ENCODE data around the gene STAC2.

Gene STAC2

DNA sequence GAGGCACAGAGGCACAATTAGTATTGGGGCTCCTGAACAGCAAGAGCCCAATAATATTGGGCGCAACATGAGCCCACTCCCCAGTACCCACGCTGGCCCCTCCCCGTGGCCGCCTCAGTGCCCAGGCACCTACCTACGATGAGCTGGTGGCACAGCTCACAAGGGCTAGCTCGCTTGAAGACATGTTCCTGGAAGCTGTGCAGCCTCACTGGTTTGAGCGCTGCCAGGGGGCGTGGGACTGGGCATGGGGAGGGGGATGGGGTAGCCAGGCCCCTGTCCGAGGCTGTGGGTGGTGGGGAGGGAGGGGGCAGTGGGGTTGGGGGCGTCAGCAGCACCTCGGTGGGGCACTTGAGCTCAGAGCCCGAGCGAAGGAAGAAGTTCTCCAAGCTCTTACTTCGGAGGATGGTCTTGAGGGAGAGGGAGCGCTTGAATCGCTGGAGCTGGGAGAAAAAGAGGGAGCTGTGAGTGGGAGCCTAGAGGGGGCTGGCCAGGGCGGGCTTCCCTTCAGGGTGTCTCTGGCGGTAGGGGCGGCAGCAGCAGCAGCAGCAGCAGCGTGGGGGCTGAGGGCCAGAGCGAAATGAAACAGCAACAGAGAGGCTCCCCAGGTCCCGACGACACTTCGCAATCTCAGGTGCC, 7.9 kb downstream of the STAC2 start:
- Histone ChIP-seq H3K4me3 (ENCODE audit: low read length) (no peak overlapping the region), H3K9ac (ENCODE audit: low read length) (no peak overlapping the region), H3K9me3 (ENCODE audit: control insufficient read depth, low read length) (no peaks in the 10 kb centered on the region), H3K36me3 (ENCODE audit: control insufficient read depth, insufficient read depth, low read length) (no peaks in the 10 kb centered on the region), H3K4me1 (ENCODE audit: control insufficient read depth, insufficient read depth, low read length) (no peaks in the 10 kb centered on the region), H3K27me3 (ENCODE audit: control insufficient read depth, insufficient read depth, low read length) (peaks cover 33% of the 10 kb centered on the region)

- H3K27me3 ChIP-seq (ENCODE audit: control insufficient read depth, insufficient read depth, low read length) = peaks cover 39% of the 10 kb centered on the region
These were observed 11.9 kb downstream of the STAC2 start for GRCh38 chr17:39213852-39214251.

GRCh38 chr17:39212841-39213480, 12.8 kb downstream of the STAC2 start:
- Histone ChIP-seq H3K27me3 (ENCODE audit: control insufficient read depth, insufficient read depth, low read length) (peaks cover 34% of the 10 kb centered on the region), H3K9me3 (ENCODE audit: control insufficient read depth, low read length) (no peaks in the 10 kb centered on the region), H3K4me1 (ENCODE audit: control insufficient read depth, insufficient read depth, low read length) (peaks cover 25% of the 10 kb centered on the region), H3K4me3 (ENCODE audit: low read length) (no peak overlapping the region), H3K36me3 (ENCODE audit: control insufficient read depth, insufficient read depth, low read length) (no peaks in the 10 kb centered on the region), H3K9ac (ENCODE audit: low read length) (no peak overlapping the region)

More at GRCh38 chr17:39213852-39214251, 11.9 kb downstream of the STAC2 start:
- peaks cover 22% of the 10 kb centered on the region for H3K4me1 ChIP-seq (ENCODE audit: control insufficient read depth, insufficient read depth, low read length)
- H3K4me3 ChIP-seq (ENCODE audit: low read length) = no peak overlapping the region
- H3K36me3 ChIP-seq (ENCODE audit: control insufficient read depth, insufficient read depth, low read length) = no peaks in the 10 kb centered on the region
- H3K9ac ChIP-seq (ENCODE audit: low read length) = no peak overlapping the region
- no peaks in the 10 kb centered on the region for H3K9me3 ChIP-seq (ENCODE audit: control insufficient read depth, low read length)

- Histone ChIP-seq H3K9me3 (ENCODE audit: control insufficient read depth, low read length) (no peaks in the 10 kb centered on the region), H3K36me3 (ENCODE audit: control insufficient read depth, insufficient read depth, low read length) (no peaks in the 10 kb centered on the region), H3K27me3 (ENCODE audit: control insufficient read depth, insufficient read depth, low read length) (peaks cover 31% of the 10 kb centered on the region), H3K4me1 (ENCODE audit: control insufficient read depth, insufficient read depth, low read length) (peaks cover 25% of the 10 kb centered on the region), H3K9ac (ENCODE audit: low read length) (no peak overlapping the region), H3K4me3 (ENCODE audit: low read length) (no peak overlapping the region)
These were observed 13.4 kb downstream of the STAC2 start for GRCh38 chr17:39212195-39212810.

GRCh38 chr17:39210093-39210434, 15.7 kb downstream of the STAC2 start:
- H3K9ac ChIP-seq (ENCODE audit: low read length) = peak overlapping the region; percentile 48

DNA sequence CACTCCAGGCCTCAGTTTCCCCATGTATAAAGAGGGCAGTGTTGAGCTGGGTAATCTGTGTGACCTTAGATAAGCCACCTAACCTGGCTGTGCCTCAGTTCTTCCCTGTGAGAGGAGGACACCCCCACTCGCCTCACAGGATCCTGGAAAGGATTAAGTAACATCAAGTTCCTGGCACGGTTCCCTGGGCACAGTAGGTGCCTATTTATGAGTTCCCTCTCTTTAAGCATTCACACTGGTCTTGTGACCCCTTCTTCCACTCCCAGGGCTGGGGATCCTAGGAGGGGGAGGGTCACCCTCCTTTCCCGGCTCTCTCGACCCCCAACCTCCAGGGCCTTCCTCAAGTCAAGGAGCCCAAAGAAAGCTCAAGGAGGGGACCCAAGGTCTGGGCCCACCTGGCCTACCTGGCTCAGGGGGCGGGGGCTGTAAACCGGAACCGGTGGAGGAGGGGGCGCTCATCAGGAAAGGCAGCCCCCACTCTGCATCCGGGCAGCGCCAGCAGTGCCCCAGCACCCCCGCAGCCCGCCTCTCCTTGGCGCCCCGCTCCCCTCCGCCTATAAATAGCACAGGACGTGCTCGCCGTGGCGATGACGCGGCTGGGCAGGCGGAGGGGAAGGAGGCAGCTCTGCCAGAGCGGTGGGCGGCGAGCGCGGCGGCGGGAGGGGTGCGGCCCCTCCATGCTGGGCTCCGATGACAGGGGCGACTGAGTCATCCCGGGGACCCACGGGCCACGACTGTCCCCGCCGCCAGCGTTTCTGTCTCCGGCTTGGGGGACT, 16.2 kb downstream of the STAC2 start:
- Histone ChIP-seq H3K36me3 (ENCODE audit: control insufficient read depth, insufficient read depth, low read length) (peaks cover 1% of the 10 kb centered on the region), H3K4me3 (ENCODE audit: low read length) (no peak overlapping the region), H3K4me1 (ENCODE audit: control insufficient read depth, insufficient read depth, low read length) (peaks cover 25% of the 10 kb centered on the region), H3K9me3 (ENCODE audit: control insufficient read depth, low read length) (no peaks in the 10 kb centered on the region), H3K9ac (ENCODE audit: low read length) (peak overlapping the region; percentile 48), H3K27me3 (ENCODE audit: control insufficient read depth, insufficient read depth, low read length) (peaks cover 19% of the 10 kb centered on the region)

More at GRCh38 chr17:39210093-39210434, 15.7 kb downstream of the STAC2 start:
- no peaks in the 10 kb centered on the region for H3K36me3 ChIP-seq (ENCODE audit: control insufficient read depth, insufficient read depth, low read length)
- no peaks in the 10 kb centered on the region for H3K9me3 ChIP-seq (ENCODE audit: control insufficient read depth, low read length)
- no peak overlapping the region for H3K4me3 ChIP-seq (ENCODE audit: low read length)
- H3K4me1 ChIP-seq (ENCODE audit: control insufficient read depth, insufficient read depth, low read length) = peaks cover 25% of the 10 kb centered on the region
- peaks cover 23% of the 10 kb centered on the region for H3K27me3 ChIP-seq (ENCODE audit: control insufficient read depth, insufficient read depth, low read length)

GRCh38 chr17:39208893-39209292, 16.9 kb downstream of the STAC2 start:
- peaks cover 25% of the 10 kb centered on the region for H3K4me1 ChIP-seq (ENCODE audit: control insufficient read depth, insufficient read depth, low read length)
- peak overlapping the region; percentile 48 for H3K9ac ChIP-seq (ENCODE audit: low read length)
- H3K36me3 ChIP-seq (ENCODE audit: control insufficient read depth, insufficient read depth, low read length) = peaks cover 7% of the 10 kb centered on the region
- H3K9me3 ChIP-seq (ENCODE audit: control insufficient read depth, low read length) = no peaks in the 10 kb centered on the region
- H3K27me3 ChIP-seq (ENCODE audit: control insufficient read depth, insufficient read depth, low read length) = peaks cover 19% of the 10 kb centered on the region
- H3K4me3 ChIP-seq (ENCODE audit: low read length) = no peak overlapping the region

- peaks cover 25% of the 10 kb centered on the region for H3K4me1 ChIP-seq (ENCODE audit: control insufficient read depth, insufficient read depth, low read length)
- H3K27me3 ChIP-seq (ENCODE audit: control insufficient read depth, insufficient read depth, low read length) = peaks cover 17% of the 10 kb centered on the region
- H3K4me3 ChIP-seq (ENCODE audit: low read length) = no peak overlapping the region
- peaks cover 11% of the 10 kb centered on the region for H3K36me3 ChIP-seq (ENCODE audit: control insufficient read depth, insufficient read depth, low read length)
- no peaks in the 10 kb centered on the region for H3K9me3 ChIP-seq (ENCODE audit: control insufficient read depth, low read length)
- H3K9ac ChIP-seq (ENCODE audit: low read length) = no peak overlapping the region
These were observed 17.6 kb downstream of the STAC2 start for GRCh38 chr17:39208136-39208535.

- Histone ChIP-seq H3K36me3 (ENCODE audit: control insufficient read depth, insufficient read depth, low read length) (peaks cover 19% of the 10 kb centered on the region), H3K9me3 (ENCODE audit: control insufficient read depth, low read length) (no peaks in the 10 kb centered on the region), H3K27me3 (ENCODE audit: control insufficient read depth, insufficient read depth, low read length) (peaks cover 10% of the 10 kb centered on the region), H3K4me3 (ENCODE audit: low read length) (no peak overlapping the region), H3K4me1 (ENCODE audit: control insufficient read depth, insufficient read depth, low read length) (peaks cover 16% of the 10 kb centered on the region), H3K9ac (ENCODE audit: low read length) (no peak overlapping the region)
These were observed 20.6 kb downstream of the STAC2 start for GRCh38 chr17:39205112-39205526.

- Histone ChIP-seq H3K4me1 (ENCODE audit: control insufficient read depth, insufficient read depth, low read length) (peaks cover 7% of the 10 kb centered on the region), H3K9ac (ENCODE audit: low read length) (no peak overlapping the region), H3K27me3 (ENCODE audit: control insufficient read depth, insufficient read depth, low read length) (peaks cover 2% of the 10 kb centered on the region), H3K36me3 (ENCODE audit: control insufficient read depth, insufficient read depth, low read length) (peaks cover 19% of the 10 kb centered on the region), H3K4me3 (ENCODE audit: low read length) (no peak overlapping the region), H3K9me3 (ENCODE audit: control insufficient read depth, low read length) (no peaks in the 10 kb centered on the region)
These were observed 21.5 kb downstream of the STAC2 start for GRCh38 chr17:39204245-39204644.

DNA sequence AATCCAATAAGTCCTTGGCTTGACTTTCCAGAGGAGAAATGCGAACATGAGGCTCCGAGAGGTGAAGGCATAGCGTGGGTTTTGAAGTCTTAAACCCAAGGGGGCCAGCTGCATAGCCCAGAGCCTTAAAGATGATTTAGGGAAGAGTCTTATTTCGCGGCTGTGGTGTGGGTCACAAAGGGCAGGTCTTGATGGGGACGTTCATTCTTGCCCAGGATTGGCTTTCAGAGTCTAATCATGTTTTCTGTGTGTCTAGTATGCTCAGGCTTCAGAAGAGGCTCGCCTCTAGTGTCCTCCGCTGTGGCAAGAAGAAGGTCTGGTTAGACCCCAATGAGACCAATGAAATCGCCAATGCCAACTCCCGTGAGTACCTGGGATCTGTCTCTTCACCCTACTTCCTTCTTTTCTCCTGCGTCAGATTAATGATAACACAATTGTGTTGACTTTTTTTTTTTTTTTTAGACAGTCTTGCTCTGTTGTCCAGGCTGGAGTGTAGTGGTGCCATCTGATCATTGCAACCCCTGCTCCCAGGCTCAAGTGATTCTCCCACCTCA, 24.7 kb downstream of the STAC2 start:
- Histone ChIP-seq H3K9ac (ENCODE audit: low read length) (peak overlapping the region; percentile 90), H3K4me3 (ENCODE audit: low read length) (peak overlapping the region; percentile 36), H3K4me1 (ENCODE audit: control insufficient read depth, insufficient read depth, low read length) (peaks cover 11% of the 10 kb centered on the region), H3K27me3 (ENCODE audit: control insufficient read depth, insufficient read depth, low read length) (no peaks in the 10 kb centered on the region), H3K9me3 (ENCODE audit: control insufficient read depth, low read length) (no peaks in the 10 kb centered on the region), H3K36me3 (ENCODE audit: control insufficient read depth, insufficient read depth, low read length) (peaks cover 19% of the 10 kb centered on the region)

All from mucosa of stomach (tissue), 1 donor.